K562 (cell line): ENCODE measurements around the gene SPTY2D1. TPM values are rescaled to one million over a fixed set of nuclear protein-coding genes. Genes with fewer than 3 reads are reported as not detected.

Source experiments
- ATAC-seq: fragments of 200-7000 bp; cut with Tn5 transposase; 3 replicates; pipeline ENCODE4 v1.9.1; 2020; ENCODE audit warnings: moderate library complexity
- BruUV-seq: library from RNA; stranded (reverse); fragments of 400-500 nt; replicated peaks from 2 replicates; lab custom pipeline; 2021; lab: Mats Ljungman, UMichigan
- CTCF ChIA-PET: fragments of 300-600 bp; formaldehyde crosslinking; extraction: SDS; loops from one replicate; lab custom pipeline; 2021; ENCODE audit warnings: low intra/inter-chr PET ratio; lab: Yijun Ruan, JAX
- POLR2A ChIA-PET: fragments of 300-600, 350-650 bp; sonication (Branson Sonifier 250); formaldehyde crosslinking; extraction: SDS; loops from one replicate; lab custom pipeline; 2021; ENCODE audit warnings: antibody characterized with exemption, inconsistent platforms; lab: Yijun Ruan, JAX
- DNase-seq, 4 experiments: peaks; one replicate each; pipeline versions ENCODE4 v3.0.0 to v3.0.0-alpha.2; 2011 to 2018; ENCODE audit warnings: low spot score in 3 of 4, mixed read lengths in 3 of 4; ENCODE audit errors: extremely low read depth in 1 of 4
- FAIRE-seq: peaks from 2 replicates; lab custom pipeline; 2011; peaks lifted over from hg19 to GRCh38; lab: Jason Lieb, UNC
- H2AFZ ChIP-seq: 2 replicates; pipeline ENCODE4 v1.6.0; 2011; ENCODE audit warnings: low read depth, low read length, control low read depth, inconsistent platforms
- H3K27ac ChIP-seq: fragments of 200-600 bp; 3 replicates; pipeline ENCODE4 v1.8.0; 2011; ENCODE audit warnings: low read depth, mild to moderate bottlenecking, control low read depth, inconsistent platforms, low read length, moderate library complexity, mixed read lengths; ENCODE audit errors: extremely low read depth
- H3K27me3 ChIP-seq, 2 experiments: fragments of 300-600 bp in 1 of 2; 2 replicates in 1 of 2; 3 replicates in 1 of 2; pipeline versions ENCODE4 v1.6.0 to v1.8.0; 2011; ENCODE audit warnings: inconsistent platforms in 2 of 2, low read length in 2 of 2, mild to moderate bottlenecking in 1 of 2, mixed read lengths in 1 of 2, moderate library complexity in 1 of 2; ENCODE audit not compliant: control insufficient read depth in 2 of 2, insufficient read depth in 2 of 2
- H3K36me3 ChIP-seq: fragments of 300-600 bp; 3 replicates; pipeline ENCODE4 v1.8.0; 2011; ENCODE audit warnings: mild to moderate bottlenecking, low read length, inconsistent platforms; ENCODE audit not compliant: control insufficient read depth, insufficient read depth
- H3K4me1 ChIP-seq, 2 experiments: fragments of 200-600 bp in 1 of 2; replicated peaks in 1 of 2; 2 replicates in 1 of 2; 3 replicates in 1 of 2; pipeline versions ENCODE4 v1.5.1 to v1.8.0; 2011; ENCODE audit warnings: inconsistent platforms in 2 of 2, low read length in 2 of 2, mild to moderate bottlenecking in 1 of 2, mixed read lengths in 1 of 2, moderate library complexity in 1 of 2; ENCODE audit not compliant: control insufficient read depth in 2 of 2, insufficient read depth in 2 of 2
- H3K4me2 ChIP-seq: 2 replicates; pipeline ENCODE4 v1.6.1; 2011; ENCODE audit warnings: low read length, control low read depth, inconsistent platforms, mixed read lengths; ENCODE audit not compliant: insufficient read depth
- H3K4me3 ChIP-seq: fragments of 200-600 bp; sonication (generic), shearing (Covaris generic); 2 replicates; pipeline ENCODE4 v1.5.1; 2016; ENCODE audit warnings: control low read depth, inconsistent platforms
- H3K79me2 ChIP-seq: fragments of 200-600 bp; 3 replicates; pipeline ENCODE4 v1.8.0; 2011; ENCODE audit warnings: low read length, inconsistent platforms; ENCODE audit not compliant: control insufficient read depth, insufficient read depth
- H3K9ac ChIP-seq, 2 experiments: 2 replicates each; pipeline versions ENCODE4 v1.6.0 to v1.6.1; 2011; ENCODE audit warnings: low read depth in 2 of 2, low read length in 2 of 2, control low read depth in 1 of 2, inconsistent platforms in 1 of 2, mild to moderate bottlenecking in 1 of 2, mixed read lengths in 1 of 2; ENCODE audit not compliant: insufficient read depth in 1 of 2
- H3K9me1 ChIP-seq: one replicate; pipeline ENCODE4 v1.6.0; 2011; ENCODE audit warnings: inconsistent platforms, mild to moderate bottlenecking, low read length, moderate library complexity; ENCODE audit not compliant: control insufficient read depth, insufficient read depth
- H3K9me3 ChIP-seq: replicated peaks from 2 replicates; pipeline ENCODE4 v1.5.1; 2011; ENCODE audit warnings: low read depth, low read length, inconsistent platforms; ENCODE audit not compliant: control insufficient read depth, insufficient read depth
- H4K20me1 ChIP-seq: replicated peaks from 2 replicates; pipeline ENCODE4 v1.6.1; 2011; ENCODE audit warnings: low read length, inconsistent platforms, mixed read lengths; ENCODE audit not compliant: control insufficient read depth, insufficient read depth
- ADNP ChIP-seq: fragments of 200-800 bp; sonication (Bioruptor generic); IDR thresholded peaks from 2 replicates; pipeline ENCODE4 v1.6.1; 2016; ENCODE audit warnings: missing genetic modification characterization, missing compliant biosample characterization
- BHLHE40 ChIP-seq: IDR thresholded peaks from 2 replicates; pipeline ENCODE4 v1.6.1; 2011; ENCODE audit warnings: low read length, improper control_type of control experiment
- CLOCK ChIP-seq: fragments of 250-450 bp; sonication (Bioruptor Pico); IDR thresholded peaks from 2 replicates; pipeline ENCODE4 v1.4.0; 2020; ENCODE audit warnings: mild to moderate bottlenecking, moderate library complexity, borderline replicate concordance
- NCOA2 ChIP-seq, 2 experiments: fragments of 450-650 bp; IDR thresholded peaks; 2 replicates each; pipeline ENCODE4 v1.6.1; 2018; ENCODE audit warnings: mild to moderate bottlenecking in 2 of 2, moderate library complexity in 1 of 2; ENCODE audit not compliant: partially characterized antibody in 2 of 2
- WGBS: fragments of 100-300 bp; shearing (Covaris generic); methylation state at CpG from one replicate; pipeline ENCODE4 v1.1.6; 2016; ENCODE audit warnings: low coverage, mixed read lengths; ENCODE audit not compliant: insufficient coverage; ENCODE audit errors: missing lambda C conversion rate; 5-methylcytosine and 5-hydroxymethylcytosine counted together
- in situ Hi-C: fragments of 300-500 bp; cut with MboI; formaldehyde crosslinking; loops from 4 replicates; pipeline ENCODE4 v1.15.0; 2018; ENCODE audit warnings: inconsistent platforms, mixed read lengths
- intact Hi-C: fragments of 100-400 bp; cut with micrococcal nuclease; formaldehyde crosslinking; loops from 2 replicates; pipeline ENCODE4 v1.14.2; 2022
- polyA plus RNA-seq, 8 experiments: library from polyadenylated mRNA; depleted of rRNA in 4 of 8; stranded (reverse) in 5 of 8; unstranded in 3 of 8; fragments of >200 nt; fragmentation: Nextera tagmentation in 2 of 8; fragmentation: Illumina TruSeq in 1 of 8; extraction: Ambion mirVana in 2 of 8; extraction: Trizol in 1 of 8; gene quantifications; 2 replicates each; pipeline versions ENCODE4 v1.2.1 to v1.2.3, GENCODE V29; 2011 to 2014; ENCODE audit warnings: inconsistent platforms in 1 of 8, missing spikeins in 1 of 8
- total RNA-seq, 7 experiments: library from RNA; depleted of rRNA in 6 of 7; stranded (reverse); fragments of >200 nt in 6 of 7; fragmentation: Illumina TruSeq in 2 of 7; extraction: Trizol in 2 of 7; gene quantifications; 2 replicates each; pipeline versions ENCODE4 v1.2.1 to v1.2.3, GENCODE V29; 2011 to 2021; ENCODE audit warnings: low replicate concordance in 1 of 7

Gene SPTY2D1
- total and polyA plus RNA-seq, 9 of the 15 experiments (the other 6 are each of a cell fraction or from before 2014, with no cell fraction given), result 3.2 to 32.1 (median 12.9) TPM

GRCh38 chr11:18614667-18615066 is 19.5 kb downstream of the SPTY2D1 start:
- no peak for FAIRE-seq
- Histone ChIP-seq H3K9me3 (no peaks in the 10 kb centered on the region), H3K9ac (no peak overlapping the region), H2AFZ (no peak overlapping the region), H3K36me3 (peaks cover 55% of the 10 kb centered on the region), H3K79me2 (peaks cover 21% of the 10 kb centered on the region), H3K4me2 (no peak overlapping the region), H3K9me1 (no peaks in the 10 kb centered on the region), H3K4me1 (peaks cover 5 to 11% of the 10 kb centered on the region in 2 experiments; a peak in 4 of 5 replicates), H3K4me3 (no peak overlapping the region), H3K27ac (no peak overlapping the region), H4K20me1 (peaks cover 7% of the 10 kb centered on the region; the same call in 1 of the 2 replicates), H3K27me3 (no peaks in the 10 kb centered on the region)
- no peak for ATAC-seq
- DNase-seq, result no peak
- no TSS peak for BruUV-seq
- TF ChIP-seq CLOCK (CRISPR knock-in tag) (no peak), ADNP (no peak), BHLHE40 (no peak), NCOA2 (IDR thresholded peaks at IDR 0.05; ENCODE audit: partially characterized antibody in 2 of 2) (no peak)
- in situ Hi-C loops, result no loop called here
- intact Hi-C loops, result no loop called here
- 93% methylated on average over 10 of the region's 10 CpGs for WGBS
- POLR2A ChIA-PET, result interaction anchor here (0.6 to 2.8 kb wide), 5 partner anchors 13 to 516 kb away, joined by 3 to 13 read pairs (median 4); partner anchors contain the start of gene SPTY2D1
- CTCF ChIA-PET, result no interaction called here
